IPS-18c (cell line): ENCODE measurements around the gene ZDHHC12.

Experiments used
- H3K4me3 ChIP-seq: 2 replicates; pipeline ENCODE4 v1.7.0; 2013; ENCODE audit warnings: low read depth, mild to moderate bottlenecking, low read length, moderate library complexity; ENCODE audit not compliant: insufficient read depth
- H3K9me3 ChIP-seq: one replicate; pipeline ENCODE4 v1.6.1; 2013; ENCODE audit warnings: mild to moderate bottlenecking, low read length, moderate library complexity; ENCODE audit not compliant: control insufficient read depth, insufficient read depth

The ZDHHC12 gene

DNA sequence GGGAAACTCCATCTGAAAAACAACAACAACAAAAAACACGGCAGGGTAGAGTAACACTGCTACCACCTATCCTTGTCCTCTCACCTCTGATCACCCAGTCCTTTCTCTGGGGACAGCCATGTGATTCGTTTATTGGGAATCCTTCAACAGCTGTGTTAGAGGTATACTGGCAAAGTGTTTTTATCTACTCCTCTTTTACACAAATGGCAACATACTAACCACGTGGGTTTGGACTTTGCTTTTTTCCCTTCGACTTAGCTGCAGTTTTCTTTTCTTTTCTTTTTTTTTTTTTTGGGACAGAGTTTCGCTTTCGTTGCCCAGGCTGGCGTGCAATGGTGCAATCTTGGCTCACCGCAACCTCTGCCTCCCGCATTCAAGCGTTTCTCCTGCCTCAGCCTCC, 46.1 kb downstream of the ZDHHC12 start:
- Histone ChIP-seq H3K4me3 (no peak overlapping the region), H3K9me3 (no peaks in the 10 kb centered on the region)

DNA sequence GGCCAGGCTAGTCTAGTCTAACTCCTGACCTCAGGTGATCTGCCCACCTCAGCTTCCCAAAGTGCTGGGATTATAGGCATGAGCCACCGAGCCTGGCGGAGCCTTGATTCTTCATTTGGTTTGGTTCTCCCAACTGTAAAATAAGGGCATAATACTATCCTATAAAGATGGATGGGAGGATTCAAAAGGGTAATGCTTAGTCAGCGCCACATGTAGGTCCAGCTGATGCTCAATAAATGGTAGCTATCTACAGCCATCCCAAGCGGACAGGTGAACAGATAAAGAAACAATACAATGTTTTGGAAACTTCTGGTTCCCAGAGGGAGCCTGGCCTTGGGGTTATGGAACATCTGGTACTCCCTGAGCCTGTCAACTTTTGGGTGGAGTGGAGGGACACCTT, 48.5 kb downstream of the ZDHHC12 start:
- Histone ChIP-seq H3K4me3 (no peak overlapping the region), H3K9me3 (no peaks in the 10 kb centered on the region)
